HG03060 (cell line): ENCODE data around the gene MYLK2.
"Not testable (repeated sequence)": the region's sequence is repeated elsewhere in the genome, so short reads cannot be mapped to it uniquely, and the experiment has no call there.

Source experiments
- ATAC-seq: cut with Tn5 transposase; IDR thresholded peaks from one replicate; pipeline ENCODE4 v1.9.1; 2021; ENCODE audit warnings: low read depth, moderate number of reproducible peaks; ENCODE audit not compliant: unreplicated experiment

Gene MYLK2

GRCh38 chr20:31819083-31819784 is at the start of gene MYLK2:
TSS of gene MYLK2 (plus strand) at chr20:31819356. CDS start at chr20:31819581, 225 bp downstream.
- no peak for ATAC-seq

GRCh38 chr20:31769681-31770080 is 49.5 kb upstream of the MYLK2 start:
- no peak for ATAC-seq

GRCh38 chr20:31770243-31770642 is 48.9 kb upstream of the MYLK2 start:
- ATAC-seq, result no peak

- no peak for ATAC-seq
These were observed 44.7 kb upstream of the MYLK2 start for GRCh38 chr20:31774408-31774807.

GRCh38 chr20:31780839-31781238 is 38.3 kb upstream of the MYLK2 start:
- no peak for ATAC-seq

GRCh38 chr20:31781945-31782344 is 37.2 kb upstream of the MYLK2 start:
- ATAC-seq, result no peak

- ATAC-seq, result no peak
These were observed 34.7 kb upstream of the MYLK2 start for GRCh38 chr20:31784354-31785044.

GRCh38 chr20:31785089-31785488 is 34.1 kb upstream of the MYLK2 start:
- ATAC-seq, result no peak

- ATAC-seq, result no peak
These were observed 30.6 kb upstream of the MYLK2 start for GRCh38 chr20:31788578-31788977.

- ATAC-seq, result no peak
These were observed 28.8 kb upstream of the MYLK2 start for GRCh38 chr20:31790401-31790800.

- no peak for ATAC-seq
These were observed 21.8 kb upstream of the MYLK2 start for GRCh38 chr20:31797364-31797763.

- ATAC-seq, result no peak
These were observed 17.6 kb upstream of the MYLK2 start for GRCh38 chr20:31801508-31801907.

GRCh38 chr20:31803552-31804291 is 15.4 kb upstream of the MYLK2 start:
- no peak for ATAC-seq

- no peak for ATAC-seq
These were observed 12.4 kb upstream of the MYLK2 start for GRCh38 chr20:31806564-31807355.

GRCh38 chr20:31808481-31808880 is 10.7 kb upstream of the MYLK2 start:
- ATAC-seq, result no peak

- no peak for ATAC-seq
These were observed 9.5 kb upstream of the MYLK2 start for GRCh38 chr20:31809661-31810060.

GRCh38 chr20:31811198-31811597 is 8.0 kb upstream of the MYLK2 start:
- ATAC-seq, result no peak

GRCh38 chr20:31811796-31812728 is 7.1 kb upstream of the MYLK2 start:
- ATAC-seq, result no peak

- no peak for ATAC-seq
These were observed 5.5 kb upstream of the MYLK2 start for GRCh38 chr20:31813611-31814010.

GRCh38 chr20:31814142-31814541 is 5.0 kb upstream of the MYLK2 start:
- not testable (repeated sequence) for ATAC-seq
